Activated B cell treated with CpG ODN at 0.5 μM for 24 hours (primary cell): ENCODE data around the gene CHD2. TPM values are rescaled to one million over a fixed set of nuclear protein-coding genes. Genes with fewer than 3 reads are reported as not detected.

Experiments
- ATAC-seq: fragments of 200-7000 bp; cut with Tn5 transposase; one replicate; pipeline ENCODE4 v1.10.0; 2021; ENCODE audit warnings: low read depth, mild to moderate bottlenecking, moderate library complexity
- CTCF ChIA-PET: fragments of 350-600 bp; sonication (Branson Sonifier 250); formaldehyde crosslinking; loops from one replicate; lab custom pipeline; 2021; ENCODE audit warnings: antibody characterized with exemption; lab: Charles Lee
- POLR2A ChIA-PET: fragments of 350-600 bp; sonication (Branson Sonifier 250); formaldehyde crosslinking; loops from one replicate; lab custom pipeline; 2021; ENCODE audit warnings: antibody characterized with exemption; lab: Charles Lee
- DNase-seq: peaks from one replicate; pipeline ENCODE4 v3.0.0; 2022
- H3K27ac Mint-ChIP-seq: one replicate; pipeline ENCODE4 v1.8.0; 2020; ENCODE audit warnings: mixed read lengths
- H3K27me3 Mint-ChIP-seq: one replicate; pipeline ENCODE4 v1.8.0; 2021; ENCODE audit warnings: mixed read lengths
- H3K36me3 Mint-ChIP-seq: one replicate; pipeline ENCODE4 v1.8.0; 2021; ENCODE audit warnings: low read depth, mixed read lengths
- H3K4me1 Mint-ChIP-seq: one replicate; pipeline ENCODE4 v1.8.0; 2021; ENCODE audit warnings: mixed read lengths
- H3K4me3 Mint-ChIP-seq: one replicate; pipeline ENCODE4 v1.8.0; 2020; ENCODE audit warnings: mild to moderate bottlenecking, mixed read lengths
- H3K9me3 Mint-ChIP-seq: one replicate; pipeline ENCODE4 v1.8.0; 2020; ENCODE audit warnings: mixed read lengths
- intact Hi-C: fragments of 100-400 bp; cut with micrococcal nuclease; formaldehyde crosslinking; loops from one replicate; pipeline ENCODE4 v1.15.1; 2024
- total RNA-seq: library from RNA; stranded (reverse); gene quantifications from 2 replicates; pipeline ENCODE4 v1.2.3, GENCODE V29; 2022
- TF ChIP-seq, protein P1 (sequence below): fragments of 200-600 bp; IDR thresholded peaks from one replicate; pipeline ENCODE4 v1.8.0; 2022; ENCODE audit warnings: antibody characterized with exemption, mild to moderate bottlenecking

Gene CHD2
- total RNA-seq, 1 donor from 2014 or later, result 298 TPM

DNA sequence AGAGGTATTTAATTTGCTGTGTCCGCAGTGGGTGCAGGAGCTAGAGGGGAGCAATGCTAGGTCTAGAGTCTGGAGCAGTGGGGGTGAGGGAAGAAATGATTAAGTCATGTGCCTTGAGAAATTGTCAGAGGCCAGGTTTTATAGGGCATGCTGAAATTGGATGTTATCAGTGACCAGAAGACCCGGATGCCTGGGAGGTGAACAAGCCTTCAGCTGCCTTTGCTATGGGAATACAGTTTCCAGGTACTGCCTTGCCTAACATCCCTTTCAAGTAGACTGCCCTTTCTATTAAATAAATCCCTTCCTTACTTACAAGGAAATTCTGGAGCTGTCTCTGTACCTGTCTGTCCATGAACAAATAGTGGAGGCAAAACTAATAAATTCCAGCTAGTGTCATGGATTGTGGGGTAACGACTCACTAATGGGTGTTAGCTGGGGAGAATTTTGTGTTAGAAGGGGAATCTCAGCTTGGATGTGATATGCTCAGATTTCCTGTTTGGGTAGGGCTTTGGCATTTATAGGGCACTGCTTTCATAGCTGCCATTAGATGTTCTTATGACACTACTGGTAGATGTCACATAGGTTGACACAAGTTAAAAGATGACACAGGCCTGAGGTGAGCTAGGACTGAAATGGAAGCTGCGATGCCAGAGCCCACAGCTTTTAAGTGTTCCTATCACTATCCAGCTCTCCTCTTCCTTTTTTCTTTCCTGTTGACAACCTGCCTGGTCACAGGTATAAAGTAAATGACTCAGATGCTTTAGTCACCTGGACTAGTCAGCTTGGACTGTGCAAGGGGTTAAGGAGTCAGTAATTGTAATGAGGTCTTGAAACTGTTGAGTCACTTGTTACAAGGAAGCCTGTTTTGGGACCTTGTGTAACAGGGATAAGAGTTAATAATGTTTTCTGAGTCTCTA is 21.3 kb downstream of the CHD2 start:
- Mint-ChIP-seq H3K36me3 (peaks cover 74% of the 10 kb centered on the region), H3K27ac (peak overlapping the region; percentile 85)
- CTCF ChIA-PET, result interaction anchor here (1.1 to 10.7 kb wide), 6 partner anchors 13 to 207 kb away, joined by 3 to 115 read pairs (median 5); partner anchors contain the start of gene CHD2

DNA sequence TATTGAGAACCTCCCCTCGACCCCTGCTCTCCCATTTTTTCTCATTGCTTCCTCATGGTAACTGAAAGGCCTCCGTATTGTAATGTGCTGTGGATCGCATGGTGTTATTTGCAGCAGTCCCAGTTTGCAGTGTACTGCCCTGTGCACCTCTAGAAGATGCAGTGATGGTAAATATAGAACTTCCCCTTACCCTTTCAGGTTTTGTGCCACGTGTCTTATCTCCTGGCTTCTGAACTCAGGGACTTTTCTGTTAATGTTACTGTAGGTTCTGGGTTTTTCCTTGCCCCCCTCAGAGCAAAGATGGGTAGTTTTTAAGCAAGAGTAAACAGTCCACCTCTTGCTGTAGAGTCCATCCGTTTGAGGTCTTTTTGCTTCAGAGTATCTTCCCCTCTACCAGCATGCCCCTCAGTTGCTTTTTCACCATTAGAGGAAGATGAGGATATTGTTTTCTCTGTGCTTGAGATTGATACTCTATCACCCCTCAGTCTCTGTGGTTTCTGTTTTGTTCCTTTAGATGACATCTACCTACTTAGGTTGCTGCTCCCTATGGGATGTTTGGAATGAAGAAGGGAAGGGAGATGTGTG is 22.4 kb downstream of the CHD2 start:
- peak overlapping the region; percentile 44 for H3K4me3 Mint-ChIP-seq
- ATAC-seq (peak; percentile 81), DNase-seq (no peak)
- no peaks in the 10 kb centered on the region for H3K9me3 Mint-ChIP-seq
- TF ChIP-seq, protein P1, sequence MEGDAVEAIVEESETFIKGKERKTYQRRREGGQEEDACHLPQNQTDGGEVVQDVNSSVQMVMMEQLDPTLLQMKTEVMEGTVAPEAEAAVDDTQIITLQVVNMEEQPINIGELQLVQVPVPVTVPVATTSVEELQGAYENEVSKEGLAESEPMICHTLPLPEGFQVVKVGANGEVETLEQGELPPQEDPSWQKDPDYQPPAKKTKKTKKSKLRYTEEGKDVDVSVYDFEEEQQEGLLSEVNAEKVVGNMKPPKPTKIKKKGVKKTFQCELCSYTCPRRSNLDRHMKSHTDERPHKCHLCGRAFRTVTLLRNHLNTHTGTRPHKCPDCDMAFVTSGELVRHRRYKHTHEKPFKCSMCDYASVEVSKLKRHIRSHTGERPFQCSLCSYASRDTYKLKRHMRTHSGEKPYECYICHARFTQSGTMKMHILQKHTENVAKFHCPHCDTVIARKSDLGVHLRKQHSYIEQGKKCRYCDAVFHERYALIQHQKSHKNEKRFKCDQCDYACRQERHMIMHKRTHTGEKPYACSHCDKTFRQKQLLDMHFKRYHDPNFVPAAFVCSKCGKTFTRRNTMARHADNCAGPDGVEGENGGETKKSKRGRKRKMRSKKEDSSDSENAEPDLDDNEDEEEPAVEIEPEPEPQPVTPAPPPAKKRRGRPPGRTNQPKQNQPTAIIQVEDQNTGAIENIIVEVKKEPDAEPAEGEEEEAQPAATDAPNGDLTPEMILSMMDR, result no peak
- peaks cover 79% of the 10 kb centered on the region for H3K36me3 Mint-ChIP-seq
- POLR2A ChIA-PET, result interaction anchor here (1.0 to 8.0 kb wide), 4 partner anchors 15 to 125 kb away, joined by 3 to 122 read pairs (median 12); no protein-coding TSS in a partner anchor
- H3K27ac Mint-ChIP-seq, result peak overlapping the region; percentile 85
- intact Hi-C loops, result loop anchor here (1.0 to 5.0 kb wide), 4 partner anchors 8 to 125 kb away; no protein-coding TSS in a partner anchor
- no peaks in the 10 kb centered on the region for H3K27me3 Mint-ChIP-seq
- CTCF ChIA-PET, result interaction anchor here (1.3 to 10.7 kb wide), 6 partner anchors 14 to 125 kb away, joined by 3 to 115 read pairs (median 6); partner anchors contain the start of gene CHD2
- peaks cover 59% of the 10 kb centered on the region for H3K4me1 Mint-ChIP-seq

More for the DNA sequence above, 21.3 kb downstream of the CHD2 start:
- intact Hi-C loops, result loop anchor here (1.0 to 5.0 kb wide), 4 partner anchors 9 to 124 kb away; no protein-coding TSS in a partner anchor
- no peak for DNase-seq
- ATAC-seq, result no peak
- POLR2A ChIA-PET, result interaction anchor here (0.8 to 8.0 kb wide), 6 partner anchors 15 to 124 kb away, joined by 3 to 122 read pairs (median 6); no protein-coding TSS in a partner anchor
- H3K4me1 Mint-ChIP-seq, result peaks cover 69% of the 10 kb centered on the region
- no peaks in the 10 kb centered on the region for H3K27me3 Mint-ChIP-seq
- peak overlapping the region; percentile 5 for H3K4me3 Mint-ChIP-seq
- TF ChIP-seq, protein P1, result no peak
- no peaks in the 10 kb centered on the region for H3K9me3 Mint-ChIP-seq

DNA sequence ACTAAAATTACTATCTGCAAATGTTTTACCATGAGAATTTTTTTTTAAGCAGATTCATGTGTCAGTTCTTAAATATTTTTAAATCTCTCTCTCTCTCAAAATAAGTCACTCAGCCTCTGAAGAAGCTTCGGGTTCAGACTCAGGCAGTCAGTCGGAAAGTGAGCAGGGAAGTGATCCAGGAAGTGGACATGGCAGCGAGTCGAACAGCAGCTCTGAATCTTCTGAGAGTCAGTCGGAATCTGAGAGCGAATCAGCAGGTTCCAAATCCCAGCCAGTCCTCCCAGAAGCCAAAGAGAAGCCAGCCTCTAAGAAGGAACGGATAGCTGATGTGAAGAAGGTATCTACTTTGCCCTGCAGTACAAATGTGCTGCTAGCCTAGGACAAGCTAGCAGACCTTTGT is 24.1 kb downstream of the CHD2 start:
- CTCF ChIA-PET, result interaction anchor here (1.9 to 2.0 kb wide), 2 partner anchors 115 to 127 kb away, joined by 6 to 7 read pairs; no protein-coding TSS in a partner anchor
- POLR2A ChIA-PET, result interaction anchor here (1.7 to 8.0 kb wide), 4 partner anchors 12 to 115 kb away, joined by 4 to 122 read pairs (median 5); no protein-coding TSS in a partner anchor
- peaks cover 88% of the 10 kb centered on the region for H3K36me3 Mint-ChIP-seq
- H3K27ac Mint-ChIP-seq, result peak overlapping the region; percentile 72
- DNase-seq (no peak), ATAC-seq (no peak)
- TF ChIP-seq, protein P1, result no peak
- no peaks in the 10 kb centered on the region for H3K27me3 Mint-ChIP-seq
- H3K9me3 Mint-ChIP-seq, result no peaks in the 10 kb centered on the region
- intact Hi-C loops, result loop anchor here (5.0 kb wide), 1 partner anchor 38 kb away; no protein-coding TSS in a partner anchor
- H3K4me1 Mint-ChIP-seq, result peaks cover 54% of the 10 kb centered on the region
- H3K4me3 Mint-ChIP-seq, result no peak overlapping the region

DNA sequence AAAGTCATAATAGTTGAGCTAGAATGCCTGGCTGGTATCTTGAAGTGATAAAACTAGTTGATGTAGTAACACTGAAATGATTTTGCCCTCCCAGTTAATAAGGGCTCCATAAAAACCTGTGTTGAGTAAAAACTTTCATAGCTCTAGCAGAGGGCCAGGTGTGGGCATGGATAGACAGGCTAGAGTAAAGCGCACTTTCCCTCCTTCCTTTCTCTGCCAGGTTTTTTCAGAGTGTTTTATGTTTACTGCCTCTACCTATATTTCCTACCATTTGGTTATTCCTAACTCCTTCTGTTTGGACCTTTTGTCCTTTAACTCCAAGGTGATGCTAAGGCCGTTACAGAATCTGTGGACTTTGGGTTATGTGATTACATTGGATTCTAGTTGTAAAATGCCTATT is 25.3 kb downstream of the CHD2 start:
- H3K27me3 Mint-ChIP-seq, result no peaks in the 10 kb centered on the region
- DNase-seq (no peak), ATAC-seq (no peak)
- ChIA-PET POLR2A (interaction anchor here (0.9 to 1.7 kb wide), 2 partner anchors 27 to 43 kb away, joined by 3 to 5 read pairs; no protein-coding TSS in a partner anchor), CTCF (interaction anchor here (1.0 to 2.7 kb wide), 3 partner anchors 11 to 128 kb away, joined by 3 to 6 read pairs (median 5); no protein-coding TSS in a partner anchor)
- peaks cover 45% of the 10 kb centered on the region for H3K4me1 Mint-ChIP-seq
- H3K4me3 Mint-ChIP-seq, result no peak overlapping the region
- H3K36me3 Mint-ChIP-seq, result peaks cover 89% of the 10 kb centered on the region
- intact Hi-C loops, result no loop called here
- H3K27ac Mint-ChIP-seq, result peak overlapping the region; percentile 59
- TF ChIP-seq, protein P1, result no peak
- H3K9me3 Mint-ChIP-seq, result no peaks in the 10 kb centered on the region
